Endodermal cell (in vitro differentiated cells): Measurements from ENCODE around the gene NLRP12. TPM values are rescaled to one million over a fixed set of nuclear protein-coding genes. Genes with fewer than 3 reads are reported as not detected.

Source experiments
- DNase-seq: peaks from one replicate; pipeline ENCODE4 v3.0.0-alpha.2; 2017
- H3K27ac ChIP-seq: 2 replicates; pipeline ENCODE4 v1.5.1; 2013; ENCODE audit warnings: mild to moderate bottlenecking, low read depth, low read length, moderate library complexity
- H3K27me3 ChIP-seq: 2 replicates; pipeline ENCODE4 v1.6.1; 2013; ENCODE audit warnings: mild to moderate bottlenecking, low read length, moderate library complexity; ENCODE audit not compliant: insufficient read depth, control insufficient read depth, poor library complexity, severe bottlenecking
- H3K36me3 ChIP-seq: 2 replicates; pipeline ENCODE4 v1.7.0; 2013; ENCODE audit warnings: mild to moderate bottlenecking, low read length, moderate library complexity; ENCODE audit not compliant: control insufficient read depth, insufficient read depth
- H3K4me1 ChIP-seq: one replicate; pipeline ENCODE4 v1.7.0; 2013; ENCODE audit warnings: low read length; ENCODE audit not compliant: control insufficient read depth, insufficient read depth
- H3K4me3 ChIP-seq: 2 replicates; pipeline ENCODE4 v1.5.1; 2013; ENCODE audit warnings: mild to moderate bottlenecking, low read length, moderate library complexity
- H3K9ac ChIP-seq: 2 replicates; pipeline ENCODE4 v1.6.1; 2013; ENCODE audit warnings: mild to moderate bottlenecking, low read length, moderate library complexity; ENCODE audit not compliant: poor library complexity, severe bottlenecking; ENCODE audit errors: extremely low read depth
- H3K9me3 ChIP-seq: 2 replicates; pipeline ENCODE4 v1.6.1; 2013; ENCODE audit warnings: mild to moderate bottlenecking, low read length, moderate library complexity; ENCODE audit not compliant: control insufficient read depth
- H3K27ac Mint-ChIP-seq: 2 replicates; pipeline ENCODE4 v1.8.0; 2020; ENCODE audit warnings: mixed read lengths
- H3K27me3 Mint-ChIP-seq: 2 replicates; pipeline ENCODE4 v1.8.0; 2021; ENCODE audit warnings: mild to moderate bottlenecking, mixed read lengths; ENCODE audit not compliant: insufficient read depth
- H3K36me3 Mint-ChIP-seq: 2 replicates; pipeline ENCODE4 v1.8.0; 2020; ENCODE audit warnings: low read depth, mixed read lengths
- H3K4me1 Mint-ChIP-seq: 2 replicates; pipeline ENCODE4 v1.8.0; 2020; ENCODE audit warnings: mixed read lengths
- H3K4me3 Mint-ChIP-seq: 2 replicates; pipeline ENCODE4 v1.8.0; 2020; ENCODE audit warnings: mild to moderate bottlenecking, moderate library complexity, mixed read lengths
- H3K9me3 Mint-ChIP-seq: 2 replicates; pipeline ENCODE4 v1.8.0; 2020; ENCODE audit warnings: mild to moderate bottlenecking, mixed read lengths
- CTCF ChIP-seq: fragments of 200-600 bp; sonication (generic); conservative IDR thresholded peaks from 2 replicates; pipeline ENCODE4 v1.5.0; 2021; ENCODE audit warnings: antibody characterized with exemption, mild to moderate bottlenecking
- WGBS, 2 experiments: methylation state at CpG; one replicate each; pipeline versions ENCODE4 v1.1.5 to v1.1.7; 2013; ENCODE audit warnings: missing lambda C conversion rate in 2 of 2, mixed read lengths in 1 of 2; ENCODE audit not compliant: insufficient coverage in 1 of 2, insufficient read length in 1 of 2; 5-methylcytosine and 5-hydroxymethylcytosine counted together
- total RNA-seq, 2 donors: library from RNA; stranded (reverse); fragmentation: NEBNext Ultra II Directional in 1 of 2; extraction: Animal tissue kit (Norgen Biotek cat#: 25700) in 1 of 2; gene quantifications; 2 replicates in 1 of 2; 3 replicates in 1 of 2; pipeline ENCODE4 v1.2.1, GENCODE V29; 2021

The NLRP12 gene
- total RNA-seq, 2 donors from 2014 or later: 0.20 to 2.6 TPM

GRCh38 chr19:53828531-53828930, 4.4 kb upstream of the NLRP12 start:
- Mint-ChIP-seq H3K9me3 (no peaks in the 10 kb centered on the region), H3K4me1 (peaks cover 21% of the 10 kb centered on the region), H3K27me3 (no peaks in the 10 kb centered on the region), H3K36me3 (no peaks in the 10 kb centered on the region), H3K27ac (no peak overlapping the region), H3K4me3 (no peak overlapping the region)
- H3K4me1 ChIP-seq: no peaks in the 10 kb centered on the region
- no peak overlapping the region for H3K9ac ChIP-seq
- no peaks in the 10 kb centered on the region for H3K9me3 ChIP-seq
- TF ChIP-seq CTCF: no peak
- no peak for DNase-seq
- H3K27ac ChIP-seq: no peak overlapping the region
- WGBS, 2 experiments: 89 to 90% methylated on average over 3 of the region's 3 CpGs
- H3K27me3 ChIP-seq: no peaks in the 10 kb centered on the region
- H3K4me3 ChIP-seq: no peak overlapping the region
- no peaks in the 10 kb centered on the region for H3K36me3 ChIP-seq

- no peaks in the 10 kb centered on the region for H3K4me1 ChIP-seq
- Mint-ChIP-seq H3K4me1 (peaks cover 7% of the 10 kb centered on the region), H3K4me3 (no peak overlapping the region), H3K36me3 (no peaks in the 10 kb centered on the region), H3K27ac (peak overlapping the region; percentile 42), H3K9me3 (no peaks in the 10 kb centered on the region), H3K27me3 (no peaks in the 10 kb centered on the region)
- H3K4me3 ChIP-seq: no peak overlapping the region
- H3K36me3 ChIP-seq: no peaks in the 10 kb centered on the region
- no peak overlapping the region for H3K27ac ChIP-seq
- no peak for DNase-seq
- no peak overlapping the region for H3K9ac ChIP-seq
- no peaks in the 10 kb centered on the region for H3K9me3 ChIP-seq
- no peaks in the 10 kb centered on the region for H3K27me3 ChIP-seq
- TF ChIP-seq CTCF: no peak
- 98 to 100% methylated on average over 2 to 7 of the region's 7 CpGs for WGBS, 2 experiments
Observed at GRCh38 chr19:53826876-53827275, 2.8 kb upstream of the NLRP12 start.

- no peak for DNase-seq
- no peak for TF ChIP-seq CTCF
- no peak overlapping the region for H3K4me3 Mint-ChIP-seq
- H3K4me1 ChIP-seq: no peaks in the 10 kb centered on the region
- no peak overlapping the region for H3K4me3 ChIP-seq
- H3K27me3 Mint-ChIP-seq: no peaks in the 10 kb centered on the region
- no peak overlapping the region for H3K27ac ChIP-seq
- H3K4me1 Mint-ChIP-seq: no peaks in the 10 kb centered on the region
- no peaks in the 10 kb centered on the region for H3K27me3 ChIP-seq
- no peaks in the 10 kb centered on the region for H3K36me3 Mint-ChIP-seq
- no peaks in the 10 kb centered on the region for H3K36me3 ChIP-seq
- H3K27ac Mint-ChIP-seq: peak overlapping the region; percentile 62
- WGBS, 2 experiments: 85 to 97% methylated on average over 4 to 12 of the region's 12 CpGs
- H3K9me3 ChIP-seq: no peaks in the 10 kb centered on the region
- no peaks in the 10 kb centered on the region for H3K9me3 Mint-ChIP-seq
- no peak overlapping the region for H3K9ac ChIP-seq
Observed at GRCh38 chr19:53823380-53824120, 564 bp downstream of the NLRP12 start.
